NT2/D1 (cell line): Measurements from ENCODE around the gene TEX2.

Source experiments
- SUZ12 ChIP-seq: IDR thresholded peaks from 2 replicates; pipeline ENCODE4 v1.6.1; 2011; ENCODE audit not compliant: insufficient read length, insufficient read depth; ENCODE audit errors: extremely low read depth
- YY1 ChIP-seq: IDR thresholded peaks from 2 replicates; pipeline ENCODE4 v1.6.1; 2011; ENCODE audit not compliant: insufficient read length, insufficient read depth
- ZNF274 ChIP-seq: IDR thresholded peaks from 2 replicates; pipeline ENCODE4 v1.6.1; 2011; ENCODE audit warnings: mild to moderate bottlenecking, low read depth, low read length

DNA sequence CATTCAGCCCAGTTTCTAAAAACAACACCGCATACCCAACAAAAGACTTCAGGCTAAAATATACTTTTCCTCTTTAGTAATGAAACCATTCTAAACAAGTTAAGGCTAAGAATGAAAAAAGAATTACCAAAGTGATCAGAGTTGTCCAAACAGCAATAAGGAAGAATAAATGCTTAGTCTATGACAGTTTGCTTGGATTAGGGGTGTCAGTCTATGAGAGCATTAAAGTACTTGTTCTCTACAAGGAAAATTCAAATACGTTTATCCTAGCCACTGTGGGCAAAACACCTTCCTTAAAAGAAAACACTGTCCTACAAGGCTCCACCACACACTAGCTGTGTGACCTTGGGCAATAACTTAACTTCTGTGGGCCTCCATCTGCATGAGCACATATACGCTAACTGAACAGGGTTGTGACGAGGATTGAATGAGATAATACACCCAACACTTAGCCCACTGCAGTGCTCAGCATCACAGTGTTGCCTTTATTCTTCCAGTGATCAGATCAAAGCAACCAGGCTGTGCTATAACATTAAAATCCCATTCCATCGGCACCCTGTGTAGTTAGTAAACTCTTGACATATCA, 53.6 kb downstream of the TEX2 start:
- TF ChIP-seq YY1, result no peak
- TF ChIP-seq SUZ12, result no peak
- no peak for TF ChIP-seq ZNF274
